Thymus (tissue), 11 donors: ENCODE measurements around the gene NPPB. TPM values are rescaled to one million over a fixed set of nuclear protein-coding genes. Genes with fewer than 3 reads are reported as not detected.

Source experiments
- DNase-seq, 9 donors: peaks; one replicate each; pipeline ENCODE4 v3.0.0-alpha.2; 2013; ENCODE audit warnings: low spot score in 9 of 9, low read depth in 6 of 9, missing footprints in 1 of 9
- H3K27ac ChIP-seq, 2 donors: one replicate each; pipeline ENCODE4 v1.5.1; 2013; ENCODE audit warnings: control low read depth in 1 of 2, low read depth in 1 of 2, low read length in 1 of 2, mild to moderate bottlenecking in 1 of 2, moderate library complexity in 1 of 2
- H3K27me3 ChIP-seq, 2 donors: one replicate each; pipeline ENCODE4 v1.5.1; 2013; ENCODE audit warnings: low read length in 1 of 2; ENCODE audit not compliant: control insufficient read depth in 2 of 2, insufficient read depth in 1 of 2
- H3K36me3 ChIP-seq, 2 donors: one replicate each; pipeline ENCODE4 v1.5.1; 2013; ENCODE audit warnings: low read length in 1 of 2, mild to moderate bottlenecking in 1 of 2, moderate library complexity in 1 of 2; ENCODE audit not compliant: control insufficient read depth in 2 of 2, insufficient read depth in 2 of 2
- H3K4me1 ChIP-seq, 2 donors: one replicate each; pipeline ENCODE4 v1.5.1; 2013; ENCODE audit warnings: low read length in 2 of 2; ENCODE audit not compliant: control insufficient read depth in 2 of 2, insufficient read depth in 2 of 2
- H3K4me3 ChIP-seq, 2 donors: one replicate each; pipeline ENCODE4 v1.5.1; 2013; ENCODE audit warnings: low read length in 2 of 2, control low read depth in 1 of 2, mild to moderate bottlenecking in 1 of 2
- H3K9me3 ChIP-seq, 2 donors: one replicate each; pipeline ENCODE4 v1.5.1; 2013; ENCODE audit warnings: low read length in 1 of 2, mild to moderate bottlenecking in 1 of 2; ENCODE audit not compliant: control insufficient read depth in 2 of 2, insufficient read depth in 1 of 2
- WGBS: extraction: QIAGEN DNeasy Blood & Tissue Kit; methylation state at CpG from one replicate; pipeline ENCODE4 v1.1.7; 2013; 5-methylcytosine and 5-hydroxymethylcytosine counted together
- polyA plus RNA-seq: library from polyadenylated mRNA; stranded (reverse); fragments of 200-250 nt; gene quantifications from one replicate; pipeline ENCODE4 v1.2.3, GENCODE V29; 2013
- total RNA-seq: library from RNA; stranded (reverse); fragments of 120-200 nt; gene quantifications from one replicate; pipeline ENCODE4 v1.2.4, GENCODE V29; 2013
- donor health status: healthy.

NPPB gene
- total and polyA plus RNA-seq, 2 donors, result 0.47 to 1.7 TPM

DNA sequence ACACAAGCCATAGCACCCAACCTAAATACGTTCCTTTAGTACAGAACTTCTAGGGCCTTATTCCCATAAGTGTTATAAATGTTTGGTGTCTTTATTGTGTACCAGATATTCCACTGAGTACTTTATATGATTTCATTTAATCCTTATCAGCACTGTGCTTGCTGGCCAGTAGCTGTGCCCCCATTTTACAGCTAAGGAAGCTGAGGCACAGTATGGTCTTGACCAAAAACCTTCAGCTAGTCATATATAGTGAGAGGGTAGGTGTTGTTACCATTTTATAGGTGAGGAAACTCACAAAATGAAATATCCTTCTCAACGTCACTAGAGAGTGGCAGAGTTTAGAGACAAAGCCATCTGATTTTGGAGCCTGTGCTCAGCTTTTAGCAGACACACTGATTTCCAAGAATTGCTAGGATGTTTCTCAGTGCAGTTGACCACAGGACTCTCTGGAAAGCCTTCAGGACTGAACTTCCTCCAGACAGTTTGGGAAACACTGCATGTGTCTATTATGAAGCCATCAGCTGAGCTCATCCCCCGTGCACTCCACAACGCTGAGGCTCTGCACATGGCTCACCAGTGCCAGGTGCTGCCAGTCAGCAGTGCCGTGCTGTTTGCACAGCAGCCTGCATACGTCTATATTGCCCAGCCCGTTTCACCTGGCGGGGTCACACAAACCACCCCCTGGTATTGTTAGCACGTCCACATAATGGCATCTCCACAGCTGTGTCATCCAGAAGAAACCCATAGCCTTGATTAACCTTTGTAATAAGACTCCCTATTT, 26.6 kb downstream of the NPPB start:
- no peak overlapping the region for H3K4me3 ChIP-seq
- no peaks in the 10 kb centered on the region for H3K27me3 ChIP-seq
- no peak for DNase-seq
- WGBS, result 96% methylated on average over 9 of the region's 9 CpGs
- no peaks in the 10 kb centered on the region for H3K9me3 ChIP-seq
- H3K27ac ChIP-seq, result no peak overlapping the region
- peaks cover 74 to 78% of the 10 kb centered on the region in 2 donors for H3K36me3 ChIP-seq
- H3K4me1 ChIP-seq, result no peaks in the 10 kb centered on the region

DNA sequence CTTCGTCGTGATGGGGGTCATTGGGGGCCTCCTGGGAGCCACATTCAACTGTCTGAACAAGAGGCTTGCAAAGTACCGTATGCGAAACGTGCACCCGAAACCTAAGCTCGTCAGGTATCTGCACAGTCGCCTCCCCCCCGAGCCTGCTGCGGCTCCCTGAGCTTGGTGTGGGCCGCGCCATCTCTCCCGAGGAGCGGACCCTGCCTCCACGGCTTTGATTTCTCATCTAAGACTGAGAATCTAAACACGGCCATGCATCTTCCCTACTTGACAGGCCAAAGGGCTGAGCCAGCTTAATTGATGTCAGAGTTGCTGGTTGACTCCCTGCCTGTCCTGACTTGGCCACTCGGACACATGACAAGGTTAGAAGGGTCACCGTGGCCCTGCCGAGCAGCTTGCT, 30.2 kb downstream of the NPPB start:
- no peaks in the 10 kb centered on the region for H3K27me3 ChIP-seq
- no peaks in the 10 kb centered on the region for H3K4me1 ChIP-seq
- no peak overlapping the region for H3K4me3 ChIP-seq
- WGBS, result 97% methylated on average over 19 of the region's 19 CpGs
- no peak overlapping the region for H3K27ac ChIP-seq
- DNase-seq, result no peak
- no peaks in the 10 kb centered on the region for H3K9me3 ChIP-seq
- H3K36me3 ChIP-seq, result peaks cover 55% of the 10 kb centered on the region in 2 donors

DNA sequence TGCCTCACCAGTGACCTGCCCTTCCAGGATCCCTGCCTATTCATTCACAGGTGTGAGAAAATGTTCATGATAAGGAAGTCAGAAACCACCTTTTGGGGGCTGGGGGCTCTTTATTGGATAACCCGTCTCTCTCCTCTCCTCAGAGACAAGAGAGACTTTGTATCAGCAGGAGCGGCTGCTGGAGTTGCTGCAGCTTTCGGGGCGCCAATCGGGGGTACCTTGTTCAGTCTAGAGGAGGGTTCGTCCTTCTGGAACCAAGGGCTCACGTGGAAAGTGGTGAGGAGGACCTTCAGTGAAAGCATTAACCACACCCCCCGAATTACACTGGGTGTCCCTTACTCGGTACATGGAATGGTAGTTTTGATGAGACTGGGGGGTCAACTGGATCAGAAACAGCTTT, 31.8 kb downstream of the NPPB start:
- DNase-seq, result no peak

DNA sequence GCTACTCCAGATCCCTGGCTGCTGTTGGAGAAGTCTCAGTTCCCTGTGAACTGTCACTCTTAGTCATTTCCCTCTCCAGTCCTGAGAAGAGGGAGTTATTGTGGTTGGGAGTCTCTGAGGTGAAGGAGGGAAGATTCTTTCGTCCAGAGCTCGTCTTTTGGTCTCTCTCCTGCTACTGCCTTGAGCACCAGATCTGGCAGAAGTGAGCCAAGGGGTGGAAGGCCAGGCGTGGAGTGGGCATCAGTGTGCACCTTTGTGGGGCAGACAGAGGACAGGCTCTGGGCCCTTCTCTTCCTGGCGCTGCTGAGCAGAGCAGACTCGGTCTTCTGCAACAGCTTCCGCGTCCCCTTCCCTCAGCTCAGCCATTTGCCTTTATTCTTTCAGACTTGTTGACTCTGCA, 33.6 kb downstream of the NPPB start:
- no peak for DNase-seq
- H3K4me1 ChIP-seq, result no peaks in the 10 kb centered on the region
- H3K36me3 ChIP-seq, result peaks cover 43 to 46% of the 10 kb centered on the region in 2 donors
- no peak overlapping the region for H3K4me3 ChIP-seq
- no peaks in the 10 kb centered on the region for H3K9me3 ChIP-seq
- H3K27me3 ChIP-seq, result no peaks in the 10 kb centered on the region
- H3K27ac ChIP-seq, result no peak overlapping the region
- WGBS, result 96% methylated on average over 7 of the region's 7 CpGs

More for the DNA sequence above, 31.8 kb downstream of the NPPB start:
- Histone ChIP-seq H3K4me1 (no peaks in the 10 kb centered on the region), H3K27me3 (no peaks in the 10 kb centered on the region), H3K36me3 (peaks cover 48 to 54% of the 10 kb centered on the region in 2 donors), H3K27ac (no peak overlapping the region), H3K9me3 (no peaks in the 10 kb centered on the region), H3K4me3 (no peak overlapping the region)
- 97% methylated on average over 9 of the region's 9 CpGs for WGBS

DNA sequence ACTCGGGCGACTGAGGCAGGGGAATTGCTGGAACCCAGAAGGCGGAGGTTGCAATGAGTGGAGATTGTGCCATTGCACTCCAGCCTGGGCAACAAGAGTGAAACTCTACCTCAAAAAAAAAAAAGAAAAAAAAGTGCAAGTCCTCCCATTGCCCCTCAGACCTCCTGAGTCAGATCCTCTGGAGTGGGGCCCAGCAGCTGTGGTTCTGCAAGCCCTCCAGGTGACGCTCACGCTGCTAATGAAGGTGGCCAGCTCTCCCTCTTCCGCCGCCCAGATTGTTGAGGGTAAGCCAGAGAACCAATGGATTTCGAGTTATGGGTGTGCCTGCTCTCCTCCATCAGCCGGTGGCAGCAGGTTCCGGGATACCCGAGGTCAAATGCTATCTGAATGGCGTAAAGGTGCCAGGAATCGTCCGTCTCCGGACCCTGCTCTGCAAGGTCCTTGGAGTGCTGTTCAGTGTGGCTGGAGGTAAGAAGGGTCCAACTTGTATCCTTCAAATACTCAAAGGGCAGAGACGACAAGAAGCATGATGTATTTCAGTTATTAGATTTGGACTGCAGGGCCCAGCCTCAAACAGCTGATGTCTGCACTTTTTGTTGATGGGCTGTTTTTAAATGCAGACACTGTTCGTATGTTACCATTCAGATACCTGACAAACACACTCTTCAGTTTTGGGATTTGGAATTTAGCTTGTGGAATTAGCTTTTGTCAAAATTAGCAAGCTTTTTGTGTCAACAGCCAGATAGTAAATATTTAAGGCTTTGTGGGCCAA, 35.2 kb downstream of the NPPB start:
- H3K27ac ChIP-seq, result no peak overlapping the region
- no peak for DNase-seq
- 98% methylated on average over 17 of the region's 17 CpGs for WGBS
- H3K4me1 ChIP-seq, result no peaks in the 10 kb centered on the region
- no peak overlapping the region for H3K4me3 ChIP-seq
- peaks cover 36 to 38% of the 10 kb centered on the region in 2 donors for H3K36me3 ChIP-seq
- no peaks in the 10 kb centered on the region for H3K9me3 ChIP-seq
- H3K27me3 ChIP-seq, result no peaks in the 10 kb centered on the region

DNA sequence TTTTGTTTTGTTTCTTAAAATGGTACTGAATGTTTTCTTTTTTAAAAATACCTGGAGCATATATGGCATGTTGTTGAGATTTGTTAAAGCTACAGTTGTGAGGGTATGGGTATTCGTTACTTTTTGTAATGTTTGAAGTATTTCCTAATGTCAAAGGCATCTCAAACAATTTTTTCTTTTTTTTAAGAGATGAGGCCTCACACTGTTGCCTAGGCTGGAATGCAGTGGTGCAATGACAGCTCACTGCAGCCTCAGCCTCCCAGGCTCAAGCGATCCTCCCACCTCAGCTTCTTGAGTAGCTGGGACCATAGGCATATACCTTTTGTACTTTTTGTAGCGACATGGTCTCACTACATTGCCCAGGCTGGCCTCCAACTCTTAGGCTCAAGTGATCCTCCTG, 36.7 kb downstream of the NPPB start:
- H3K4me3 ChIP-seq, result no peak overlapping the region
- no peaks in the 10 kb centered on the region for H3K27me3 ChIP-seq
- no peak overlapping the region for H3K27ac ChIP-seq
- DNase-seq, result no peak
- H3K9me3 ChIP-seq, result no peaks in the 10 kb centered on the region
- 98% methylated on average over 3 of the region's 3 CpGs for WGBS
- H3K36me3 ChIP-seq, result peaks cover 32 to 37% of the 10 kb centered on the region in 2 donors
- no peaks in the 10 kb centered on the region for H3K4me1 ChIP-seq

DNA sequence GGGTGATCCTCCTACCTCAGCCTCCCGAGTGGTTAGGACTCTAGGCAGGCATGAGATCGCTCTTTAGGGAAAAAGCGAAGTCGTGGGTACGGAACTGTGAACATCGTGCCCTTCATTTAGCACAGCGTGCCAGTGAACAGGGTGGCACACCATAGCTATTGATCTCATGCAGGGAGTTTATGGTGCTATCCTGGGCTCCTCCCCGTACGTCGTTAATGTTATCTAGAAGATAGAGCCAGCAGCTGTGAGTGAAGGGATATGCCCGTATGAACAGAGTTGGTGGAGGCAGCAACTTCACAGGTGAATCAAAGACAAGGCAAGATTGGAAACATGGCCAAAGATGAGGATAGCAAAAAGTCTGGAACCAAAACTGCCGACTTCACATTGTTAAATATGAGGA, 41.6 kb downstream of the NPPB start:
- H3K9me3 ChIP-seq, result no peaks in the 10 kb centered on the region
- H3K4me1 ChIP-seq, result no peaks in the 10 kb centered on the region
- H3K4me3 ChIP-seq, result no peak overlapping the region
- no peak for DNase-seq
- H3K27ac ChIP-seq, result no peak overlapping the region
- 98% methylated on average over 12 of the region's 12 CpGs for WGBS
- H3K27me3 ChIP-seq, result no peaks in the 10 kb centered on the region
- peaks cover 19 to 27% of the 10 kb centered on the region in 2 donors for H3K36me3 ChIP-seq

DNA sequence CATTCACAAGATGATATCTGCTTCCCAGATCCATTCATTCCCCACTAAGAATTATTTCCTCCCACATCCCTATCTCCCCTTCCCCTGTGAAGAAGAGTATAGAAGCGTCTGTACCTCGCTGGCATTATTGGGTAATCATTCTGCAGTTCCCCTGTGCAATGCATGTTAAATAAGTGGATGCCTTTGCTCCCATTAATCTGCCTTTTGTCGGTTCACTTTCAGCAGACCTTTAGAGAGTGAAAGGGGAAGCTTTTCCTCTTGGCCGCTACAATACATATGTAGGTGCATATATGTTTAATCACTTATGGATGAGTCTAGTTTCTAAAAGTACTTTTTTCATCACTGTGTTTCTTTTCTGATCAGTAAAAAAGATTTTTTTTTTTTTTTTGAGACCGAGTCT, 45.7 kb downstream of the NPPB start:
- DNase-seq, result no peak
- no peaks in the 10 kb centered on the region for H3K9me3 ChIP-seq
- H3K4me3 ChIP-seq, result no peak overlapping the region
- WGBS, result 93% methylated on average over 5 of the region's 5 CpGs
- no peaks in the 10 kb centered on the region for H3K4me1 ChIP-seq
- H3K27ac ChIP-seq, result no peak overlapping the region
- no peaks in the 10 kb centered on the region for H3K27me3 ChIP-seq
- H3K36me3 ChIP-seq, result peaks cover 23 to 33% of the 10 kb centered on the region in 2 donors
